Upper lobe of left lung (tissue), 4 donors: Measurements from ENCODE around the gene PAPPA.

Source experiments
- EP300 ChIP-seq, 4 donors: sonication (generic); formaldehyde crosslinking; IDR thresholded peaks; one replicate each; pipeline ENCODE4 v1.5.1; 2017; ENCODE audit warnings: antibody characterized with exemption in 4 of 4, control low read depth in 2 of 4
- POLR2A ChIP-seq, 4 donors: fragments of 450-650 bp; IDR thresholded peaks; one replicate each; pipeline ENCODE4 v1.5.1; 2016 to 2017; ENCODE audit warnings: antibody characterized with exemption in 4 of 4, mild to moderate bottlenecking in 2 of 4
- POLR2AphosphoS5 ChIP-seq, 2 donors: sonication (generic); formaldehyde crosslinking; IDR thresholded peaks; one replicate each; pipeline ENCODE4 v1.5.1; 2017; ENCODE audit warnings: antibody characterized with exemption in 2 of 2
- TF ChIP-seq, protein P1 (sequence below), 6 experiments: fragments of 450-650 bp in 4 of 6; fragments of 200-600 bp in 2 of 6; sonication (generic) in 2 of 6; IDR thresholded peaks; one replicate each; pipeline ENCODE4 v1.5.1; 2016 to 2019; ENCODE audit warnings: antibody characterized with exemption in 6 of 6

GRCh38 chr9:116361547-116361946 is 208.0 kb downstream of the PAPPA start:
- TF ChIP-seq, protein P1, sequence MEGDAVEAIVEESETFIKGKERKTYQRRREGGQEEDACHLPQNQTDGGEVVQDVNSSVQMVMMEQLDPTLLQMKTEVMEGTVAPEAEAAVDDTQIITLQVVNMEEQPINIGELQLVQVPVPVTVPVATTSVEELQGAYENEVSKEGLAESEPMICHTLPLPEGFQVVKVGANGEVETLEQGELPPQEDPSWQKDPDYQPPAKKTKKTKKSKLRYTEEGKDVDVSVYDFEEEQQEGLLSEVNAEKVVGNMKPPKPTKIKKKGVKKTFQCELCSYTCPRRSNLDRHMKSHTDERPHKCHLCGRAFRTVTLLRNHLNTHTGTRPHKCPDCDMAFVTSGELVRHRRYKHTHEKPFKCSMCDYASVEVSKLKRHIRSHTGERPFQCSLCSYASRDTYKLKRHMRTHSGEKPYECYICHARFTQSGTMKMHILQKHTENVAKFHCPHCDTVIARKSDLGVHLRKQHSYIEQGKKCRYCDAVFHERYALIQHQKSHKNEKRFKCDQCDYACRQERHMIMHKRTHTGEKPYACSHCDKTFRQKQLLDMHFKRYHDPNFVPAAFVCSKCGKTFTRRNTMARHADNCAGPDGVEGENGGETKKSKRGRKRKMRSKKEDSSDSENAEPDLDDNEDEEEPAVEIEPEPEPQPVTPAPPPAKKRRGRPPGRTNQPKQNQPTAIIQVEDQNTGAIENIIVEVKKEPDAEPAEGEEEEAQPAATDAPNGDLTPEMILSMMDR (IDR thresholded peaks at IDR 0.05), result no peak
- TF ChIP-seq POLR2AphosphoS5 (IDR thresholded peaks at IDR 0.05), result no peak
- TF ChIP-seq EP300 (IDR thresholded peaks at IDR 0.05), result no peak
- no peak for TF ChIP-seq POLR2A (IDR thresholded peaks at IDR 0.05)
